K562 (cell line): ENCODE results near the gene TYSND1. TPM values are rescaled to one million over a fixed set of nuclear protein-coding genes. Genes with fewer than 3 reads are reported as not detected.

Experiments
- ATAC-seq: fragments of 200-7000 bp; cut with Tn5 transposase; 3 replicates; pipeline ENCODE4 v1.9.1; 2020; ENCODE audit warnings: moderate library complexity
- BruUV-seq: library from RNA; stranded (reverse); fragments of 400-500 nt; replicated peaks from 2 replicates; lab custom pipeline; 2021; lab: Mats Ljungman, UMichigan
- CTCF ChIA-PET: fragments of 300-600 bp; formaldehyde crosslinking; extraction: SDS; loops from one replicate; lab custom pipeline; 2021; ENCODE audit warnings: low intra/inter-chr PET ratio; lab: Yijun Ruan, JAX
- POLR2A ChIA-PET: fragments of 300-600, 350-650 bp; sonication (Branson Sonifier 250); formaldehyde crosslinking; extraction: SDS; loops from one replicate; lab custom pipeline; 2021; ENCODE audit warnings: antibody characterized with exemption, inconsistent platforms; lab: Yijun Ruan, JAX
- DNase-seq, 4 experiments: peaks; one replicate each; pipeline versions ENCODE4 v3.0.0 to v3.0.0-alpha.2; 2011 to 2018; ENCODE audit warnings: low spot score in 3 of 4, mixed read lengths in 3 of 4; ENCODE audit errors: extremely low read depth in 1 of 4
- FAIRE-seq: peaks from 2 replicates; lab custom pipeline; 2011; peaks lifted over from hg19 to GRCh38; lab: Jason Lieb, UNC
- H2AFZ ChIP-seq: 2 replicates; pipeline ENCODE4 v1.6.0; 2011; ENCODE audit warnings: low read depth, low read length, control low read depth, inconsistent platforms
- H3K27ac ChIP-seq: fragments of 200-600 bp; 3 replicates; pipeline ENCODE4 v1.8.0; 2011; ENCODE audit warnings: low read depth, mild to moderate bottlenecking, control low read depth, inconsistent platforms, low read length, moderate library complexity, mixed read lengths; ENCODE audit errors: extremely low read depth
- H3K27me3 ChIP-seq, 2 experiments: fragments of 300-600 bp in 1 of 2; 2 replicates in 1 of 2; 3 replicates in 1 of 2; pipeline versions ENCODE4 v1.6.0 to v1.8.0; 2011; ENCODE audit warnings: inconsistent platforms in 2 of 2, low read length in 2 of 2, mild to moderate bottlenecking in 1 of 2, mixed read lengths in 1 of 2, moderate library complexity in 1 of 2; ENCODE audit not compliant: control insufficient read depth in 2 of 2, insufficient read depth in 2 of 2
- H3K36me3 ChIP-seq: fragments of 300-600 bp; 3 replicates; pipeline ENCODE4 v1.8.0; 2011; ENCODE audit warnings: mild to moderate bottlenecking, low read length, inconsistent platforms; ENCODE audit not compliant: control insufficient read depth, insufficient read depth
- H3K4me1 ChIP-seq, 2 experiments: fragments of 200-600 bp in 1 of 2; replicated peaks in 1 of 2; 2 replicates in 1 of 2; 3 replicates in 1 of 2; pipeline versions ENCODE4 v1.5.1 to v1.8.0; 2011; ENCODE audit warnings: inconsistent platforms in 2 of 2, low read length in 2 of 2, mild to moderate bottlenecking in 1 of 2, mixed read lengths in 1 of 2, moderate library complexity in 1 of 2; ENCODE audit not compliant: control insufficient read depth in 2 of 2, insufficient read depth in 2 of 2
- H3K4me2 ChIP-seq: 2 replicates; pipeline ENCODE4 v1.6.1; 2011; ENCODE audit warnings: low read length, control low read depth, inconsistent platforms, mixed read lengths; ENCODE audit not compliant: insufficient read depth
- H3K4me3 ChIP-seq: fragments of 200-600 bp; sonication (generic), shearing (Covaris generic); 2 replicates; pipeline ENCODE4 v1.5.1; 2016; ENCODE audit warnings: control low read depth, inconsistent platforms
- H3K79me2 ChIP-seq: fragments of 200-600 bp; 3 replicates; pipeline ENCODE4 v1.8.0; 2011; ENCODE audit warnings: low read length, inconsistent platforms; ENCODE audit not compliant: control insufficient read depth, insufficient read depth
- H3K9ac ChIP-seq, 2 experiments: 2 replicates each; pipeline versions ENCODE4 v1.6.0 to v1.6.1; 2011; ENCODE audit warnings: low read depth in 2 of 2, low read length in 2 of 2, control low read depth in 1 of 2, inconsistent platforms in 1 of 2, mild to moderate bottlenecking in 1 of 2, mixed read lengths in 1 of 2; ENCODE audit not compliant: insufficient read depth in 1 of 2
- H3K9me1 ChIP-seq: one replicate; pipeline ENCODE4 v1.6.0; 2011; ENCODE audit warnings: inconsistent platforms, mild to moderate bottlenecking, low read length, moderate library complexity; ENCODE audit not compliant: control insufficient read depth, insufficient read depth
- H3K9me3 ChIP-seq: replicated peaks from 2 replicates; pipeline ENCODE4 v1.5.1; 2011; ENCODE audit warnings: low read depth, low read length, inconsistent platforms; ENCODE audit not compliant: control insufficient read depth, insufficient read depth
- H4K20me1 ChIP-seq: replicated peaks from 2 replicates; pipeline ENCODE4 v1.6.1; 2011; ENCODE audit warnings: low read length, inconsistent platforms, mixed read lengths; ENCODE audit not compliant: control insufficient read depth, insufficient read depth
- CBX1 ChIP-seq: sonication (generic); IDR thresholded peaks from 2 replicates; pipeline ENCODE4 v1.6.1; 2016; ENCODE audit warnings: antibody characterized with exemption, low read depth, mild to moderate bottlenecking
- HMGXB4 ChIP-seq: sonication (generic); formaldehyde crosslinking; IDR thresholded peaks from 2 replicates; pipeline ENCODE4 v1.8.1; 2023; ENCODE audit warnings: mild to moderate bottlenecking, missing genetic modification reagents
- HNRNPLL ChIP-seq: fragments of 200-400 bp; formaldehyde crosslinking; IDR thresholded peaks from 2 replicates; pipeline ENCODE4 v1.6.1; 2017; ENCODE audit warnings: low read length, low read depth, mild to moderate bottlenecking; ENCODE audit not compliant: poor library complexity, severe bottlenecking
- JUN ChIP-seq, 2 experiments: sonication (generic) in 1 of 2; formaldehyde crosslinking in 1 of 2; IDR thresholded peaks; 2 replicates each; pipeline versions ENCODE4 v1.6.1 to v1.8.0; 2012 to 2022; ENCODE audit warnings: borderline replicate concordance in 2 of 2, mild to moderate bottlenecking in 2 of 2, improper control_type of control experiment in 1 of 2, low read depth in 1 of 2, low read length in 1 of 2, missing genetic modification reagents in 1 of 2
- NEUROD1 ChIP-seq: fragments of 150-350 bp; IDR thresholded peaks from 2 replicates; pipeline ENCODE4 v1.6.1; 2014; ENCODE audit warnings: borderline replicate concordance, low read length, low read depth; ENCODE audit not compliant: partially characterized antibody
- NFIX ChIP-seq: fragments of 250-450 bp; sonication (Bioruptor Pico); IDR thresholded peaks from 2 replicates; pipeline ENCODE4 v1.4.0; 2020; ENCODE audit warnings: low read depth, mild to moderate bottlenecking, moderate library complexity
- PREB ChIP-seq: sonication (generic); formaldehyde crosslinking; IDR thresholded peaks from 2 replicates; pipeline ENCODE4 v1.8.1; 2023; ENCODE audit warnings: mild to moderate bottlenecking, missing genetic modification reagents
- RBBP5 ChIP-seq: fragments of 200-600 bp; sonication (generic); IDR thresholded peaks from 2 replicates; pipeline ENCODE4 v1.6.1; 2012; ENCODE audit warnings: borderline replicate concordance, mild to moderate bottlenecking, low read length, control low read depth, inconsistent platforms; ENCODE audit not compliant: insufficient read depth, poor library complexity, severe bottlenecking
- SAFB2 ChIP-seq: fragments of 200-400 bp; formaldehyde crosslinking; IDR thresholded peaks from 2 replicates; pipeline ENCODE4 v1.6.1; 2018; ENCODE audit warnings: borderline replicate concordance, low read length, low read depth, moderate library complexity; ENCODE audit not compliant: severe bottlenecking
- SMARCB1 ChIP-seq: IDR thresholded peaks from 2 replicates; pipeline ENCODE4 v1.6.1; 2011; ENCODE audit warnings: improper control_type of control experiment, low read depth; ENCODE audit not compliant: insufficient read length
- TEAD4 ChIP-seq, 2 experiments: sonication (generic) in 1 of 2; formaldehyde crosslinking in 1 of 2; IDR thresholded peaks; 2 replicates each; pipeline versions ENCODE4 v1.6.1 to v1.8.0; 2012 to 2022; ENCODE audit warnings: borderline replicate concordance in 1 of 2, inconsistent platforms in 1 of 2, low read length in 1 of 2, mild to moderate bottlenecking in 1 of 2, missing genetic modification reagents in 1 of 2
- ZFPM2 ChIP-seq: fragments of 250-450 bp; sonication (Bioruptor Pico); IDR thresholded peaks from 2 replicates; pipeline ENCODE4 v1.5.1; 2022; ENCODE audit warnings: mild to moderate bottlenecking
- ZNF165 ChIP-seq: fragments of 250-450 bp; sonication (Bioruptor Pico); IDR thresholded peaks from 2 replicates; pipeline ENCODE4 v1.4.0; 2020; ENCODE audit warnings: borderline replicate concordance
- ZNF280B ChIP-seq: fragments of 250-450 bp; sonication (Bioruptor Pico); IDR thresholded peaks from 2 replicates; pipeline ENCODE4 v1.5.1; 2021; ENCODE audit warnings: mild to moderate bottlenecking
- ZNF696 ChIP-seq: fragments of 250-450 bp; sonication (Bioruptor Pico); conservative IDR thresholded peaks from 2 replicates; pipeline ENCODE4 v1.4.0; 2020; ENCODE audit warnings: mild to moderate bottlenecking, moderate library complexity
- WGBS: fragments of 100-300 bp; shearing (Covaris generic); methylation state at CpG from one replicate; pipeline ENCODE4 v1.1.6; 2016; ENCODE audit warnings: low coverage, mixed read lengths; ENCODE audit not compliant: insufficient coverage; ENCODE audit errors: missing lambda C conversion rate; 5-methylcytosine and 5-hydroxymethylcytosine counted together
- in situ Hi-C: fragments of 300-500 bp; cut with MboI; formaldehyde crosslinking; loops from 4 replicates; pipeline ENCODE4 v1.15.0; 2018; ENCODE audit warnings: inconsistent platforms, mixed read lengths
- intact Hi-C: fragments of 100-400 bp; cut with micrococcal nuclease; formaldehyde crosslinking; loops from 2 replicates; pipeline ENCODE4 v1.14.2; 2022
- polyA plus RNA-seq, 8 experiments: library from polyadenylated mRNA; depleted of rRNA in 4 of 8; stranded (reverse) in 5 of 8; unstranded in 3 of 8; fragments of >200 nt; fragmentation: Nextera tagmentation in 2 of 8; fragmentation: Illumina TruSeq in 1 of 8; extraction: Ambion mirVana in 2 of 8; extraction: Trizol in 1 of 8; gene quantifications; 2 replicates each; pipeline versions ENCODE4 v1.2.1 to v1.2.3, GENCODE V29; 2011 to 2014; ENCODE audit warnings: inconsistent platforms in 1 of 8, missing spikeins in 1 of 8
- total RNA-seq, 7 experiments: library from RNA; depleted of rRNA in 6 of 7; stranded (reverse); fragments of >200 nt in 6 of 7; fragmentation: Illumina TruSeq in 2 of 7; extraction: Trizol in 2 of 7; gene quantifications; 2 replicates each; pipeline versions ENCODE4 v1.2.1 to v1.2.3, GENCODE V29; 2011 to 2021; ENCODE audit warnings: low replicate concordance in 1 of 7

The TYSND1 gene
- total and polyA plus RNA-seq, 9 of the 15 experiments (the other 6 are each of a cell fraction or from before 2014, with no cell fraction given) = 0.60 to 2.0 (median 1.3) TPM

GRCh38 chr10:70174058-70174741 lies 27.7 kb upstream of the TYSND1 start:
- DNase-seq (peak in 2 of 4 experiments; percentile 25 to 41), FAIRE-seq (peak; percentile 65), ATAC-seq (no peak)
- Histone ChIP-seq H3K27ac (peak overlapping the region; percentile 14; the same call in 1 of the 3 replicates), H3K9ac (peak overlapping the region; percentile 6 to 19; a peak in 2 of 4 replicates), H3K9me3 (peaks cover 3% of the 10 kb centered on the region; the same call in 1 of the 2 replicates), H4K20me1 (peaks cover 8% of the 10 kb centered on the region), H3K4me1 (peaks cover 2 to 10% of the 10 kb centered on the region in 2 experiments; a peak in 4 of 5 replicates), H3K4me3 (no peak overlapping the region), H3K9me1 (no peaks in the 10 kb centered on the region), H2AFZ (peak overlapping the region; percentile 96), H3K27me3 (no peaks in the 10 kb centered on the region; a peak in 3 of 5 replicates), H3K36me3 (no peaks in the 10 kb centered on the region), H3K79me2 (peaks cover 18% of the 10 kb centered on the region), H3K4me2 (peak overlapping the region; percentile 40)
- POLR2A ChIA-PET = interaction anchor here (0.6 kb wide), 1 partner anchor 11 kb away, joined by 3 read pairs; no protein-coding TSS in a partner anchor
- intact Hi-C loops (no loop called here), in situ Hi-C loops (no loop called here)
- CTCF ChIA-PET = no interaction called here
- WGBS = 49% methylated on average over 4 of the region's 4 CpGs
- BruUV-seq = no TSS peak
- TF ChIP-seq CBX1 (0 out of 2 replicates have a peak, but pooled peaks have one; percentile 51), JUN (IDR thresholded peaks at IDR 0.05; ENCODE audit: borderline replicate concordance, low read depth, low read length) (no peak), JUN (CRISPR knock-in tag; IDR thresholded peaks at IDR 0.05; ENCODE audit: borderline replicate concordance) (no peak), ZNF696 (no peak), NFIX (CRISPR knock-in tag) (no peak), ZNF280B (CRISPR knock-in tag) (no peak), RBBP5 (no peak), NEUROD1 (no peak), HMGXB4 (CRISPR knock-in tag) (no peak), PREB (no peak), HNRNPLL (no peak), ZNF165 (no peak), ZFPM2 (CRISPR knock-in tag) (no peak), TEAD4 (IDR thresholded peaks at IDR 0.05; ENCODE audit: low read length) (no peak), TEAD4 (CRISPR knock-in tag; IDR thresholded peaks at IDR 0.05; ENCODE audit: borderline replicate concordance) (no peak), SAFB2 (no peak), SMARCB1 (no peak)
